ENCODE data around the gene NTN1. TPM values are rescaled to one million over a fixed set of nuclear protein-coding genes. Genes with fewer than 3 reads are reported as not detected.
"Not testable (repeated sequence)": the region's sequence is repeated elsewhere in the genome, so short reads cannot be mapped to it uniquely, and the experiment has no call there.

Gene NTN1
- total RNA-seq, 5 donors from 2014 or later (not counting 1 experiment from before 2014, with no cell fraction given): 0.07 to 0.15 (median 0.12) TPM; not detected in 1

DNA sequence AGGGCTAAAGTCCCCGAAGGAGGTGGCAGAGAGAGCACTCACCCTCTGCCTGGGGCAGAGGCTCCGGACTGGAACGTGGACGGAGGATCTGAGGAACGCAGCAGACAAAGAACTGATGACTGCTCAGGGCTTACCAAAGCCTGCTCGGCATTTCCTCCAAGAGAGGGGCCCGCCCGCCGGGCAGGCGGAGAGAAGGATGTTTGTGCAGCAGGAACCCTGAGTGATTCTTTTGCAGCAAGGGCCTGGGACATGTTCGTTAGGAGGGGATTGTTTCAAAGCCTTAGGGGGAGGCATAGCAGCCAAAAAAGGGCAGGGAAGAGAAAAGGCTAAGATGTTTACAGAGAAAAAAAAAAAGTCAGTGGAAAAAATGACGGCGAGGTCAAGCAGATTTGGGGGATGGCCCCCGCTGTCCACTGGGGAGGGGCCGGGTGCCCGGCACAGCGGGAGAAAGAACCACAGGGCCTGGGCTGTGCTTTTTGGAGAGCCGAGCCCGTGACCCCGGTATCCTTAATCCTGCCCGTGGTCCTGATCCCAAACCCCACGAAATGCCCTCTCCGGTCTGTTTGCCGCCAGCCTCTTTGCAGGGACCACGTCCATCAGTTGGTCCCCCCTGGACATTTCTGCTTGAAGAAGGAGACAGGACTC lies 129.3 kb downstream of the NTN1 start:
- POLR2A ChIA-PET: no interaction called here
- no peak for DNase-seq
- H3K4me3 ChIP-seq (ENCODE audit: control insufficient read depth in 1 of 2, extremely low read depth in 1 of 2, low read length in 1 of 2): no peak overlapping the region

DNA sequence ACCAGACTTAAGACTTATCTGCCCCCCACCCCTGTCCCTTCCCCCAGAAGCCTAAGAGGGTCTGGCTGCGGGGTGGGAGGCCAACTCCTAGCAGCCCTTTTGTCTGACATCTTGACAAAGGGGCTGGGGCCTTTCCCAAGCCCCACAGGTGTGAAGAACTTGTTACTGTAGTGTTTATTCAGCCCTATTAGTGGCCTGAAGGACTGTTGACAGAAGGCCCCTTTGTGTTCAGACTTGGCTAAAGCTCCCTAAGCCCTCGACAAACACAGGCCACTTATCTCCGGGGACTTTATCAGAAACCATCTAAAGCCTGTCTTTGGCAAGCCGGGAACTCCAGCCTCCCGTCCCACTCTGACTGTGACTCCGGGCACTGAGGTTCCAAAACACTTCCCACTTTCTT lies 129.8 kb downstream of the NTN1 start:
- 92% methylated on average over 2 of the region's 6 CpGs for WGBS (ENCODE audit: insufficient coverage)
- Mint-ChIP-seq H3K4me1 (no peaks in the 10 kb centered on the region), H3K36me3 (no peaks in the 10 kb centered on the region)

More for the DNA sequence above, 129.3 kb downstream of the NTN1 start:
- no peak for ATAC-seq (replicated peaks in 1 of 4)
- H3K27me3 ChIP-seq (replicated peaks in 1 of 2; ENCODE audit: control insufficient read depth in 2 of 2, extremely low read depth in 1 of 2, insufficient read depth in 2 of 2, low read length in 1 of 2): peaks cover 0 to 6% of the 10 kb centered on the region in 2 experiments
- H3K4me1 ChIP-seq (ENCODE audit: control insufficient read depth in 1 of 2, extremely low read depth in 1 of 2, insufficient read depth in 2 of 2, low read length in 2 of 2): no peaks in the 10 kb centered on the region
- CTCF ChIA-PET: no interaction called here
- H3K36me3 Mint-ChIP-seq: no peaks in the 10 kb centered on the region
- no peak overlapping the region for H3K27ac ChIP-seq (ENCODE audit: low read length)
- no peak overlapping the region for H3K4me3 Mint-ChIP-seq
- no peaks in the 10 kb centered on the region for H3K9me3 ChIP-seq
- no peaks in the 10 kb centered on the region for H3K9me3 Mint-ChIP-seq
- no peaks in the 10 kb centered on the region for H3K36me3 ChIP-seq (ENCODE audit: control insufficient read depth in 2 of 2, extremely low read depth in 1 of 2, insufficient read depth in 1 of 2, low read length in 1 of 2)
- peaks cover 16 to 19% of the 10 kb centered on the region in 2 donors for H3K27me3 Mint-ChIP-seq
- 78% methylated on average over 22 of the region's 25 CpGs for WGBS (ENCODE audit: insufficient coverage)
- H3K27ac Mint-ChIP-seq: no peak overlapping the region
- H3K4me1 Mint-ChIP-seq: no peaks in the 10 kb centered on the region

DNA sequence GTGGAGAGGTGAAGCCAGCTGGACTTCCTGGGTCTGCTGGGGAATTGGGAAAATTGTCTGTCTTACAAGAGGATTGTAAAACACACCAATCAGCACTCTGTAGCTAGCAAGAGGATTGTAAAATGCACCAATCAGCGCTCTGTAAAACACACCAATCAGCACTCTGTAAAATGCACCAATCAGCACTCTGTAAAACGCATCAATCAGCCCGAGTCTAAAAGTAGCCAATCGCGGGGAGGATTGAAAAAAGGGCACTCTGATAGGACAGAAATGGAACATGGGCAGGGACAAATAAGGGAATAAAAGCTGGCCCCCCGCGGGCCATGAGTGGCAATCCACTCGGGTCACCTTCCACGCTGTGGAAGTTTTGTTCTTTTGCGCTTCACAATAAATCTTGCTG lies 130.4 kb downstream of the NTN1 start:
- H3K27ac ChIP-seq (ENCODE audit: low read length); DNase-seq; CTCF ChIA-PET; H3K9me3 Mint-ChIP-seq; H3K4me3 ChIP-seq (ENCODE audit: control insufficient read depth in 1 of 2, extremely low read depth in 1 of 2, low read length in 1 of 2); H3K9me3 ChIP-seq; H3K36me3 ChIP-seq (ENCODE audit: control insufficient read depth in 2 of 2, extremely low read depth in 1 of 2, insufficient read depth in 1 of 2, low read length in 1 of 2); H3K4me1 ChIP-seq (ENCODE audit: control insufficient read depth in 1 of 2, extremely low read depth in 1 of 2, insufficient read depth in 2 of 2, low read length in 2 of 2); H3K4me3 Mint-ChIP-seq; POLR2A ChIA-PET; H3K27ac Mint-ChIP-seq; H3K4me1 Mint-ChIP-seq; H3K36me3 Mint-ChIP-seq; ATAC-seq (replicated peaks in 1 of 4): not testable (repeated sequence)
- H3K27me3 Mint-ChIP-seq: peaks cover 16 to 17% of the 10 kb centered on the region in 2 donors
- 93% methylated on average over 7 of the region's 10 CpGs for WGBS (ENCODE audit: insufficient coverage)
- peaks cover 0 to 11% of the 10 kb centered on the region in 2 experiments for H3K27me3 ChIP-seq (replicated peaks in 1 of 2; ENCODE audit: control insufficient read depth in 2 of 2, extremely low read depth in 1 of 2, insufficient read depth in 2 of 2, low read length in 1 of 2)

More for the DNA sequence above, 129.8 kb downstream of the NTN1 start:
- Histone ChIP-seq H3K27ac (ENCODE audit: low read length) (no peak overlapping the region), H3K4me3 (ENCODE audit: control insufficient read depth in 1 of 2, extremely low read depth in 1 of 2, low read length in 1 of 2) (no peak overlapping the region), H3K4me1 (ENCODE audit: control insufficient read depth in 1 of 2, extremely low read depth in 1 of 2, insufficient read depth in 2 of 2, low read length in 2 of 2) (no peaks in the 10 kb centered on the region), H3K9me3 (no peaks in the 10 kb centered on the region), H3K27me3 (replicated peaks in 1 of 2; ENCODE audit: control insufficient read depth in 2 of 2, extremely low read depth in 1 of 2, insufficient read depth in 2 of 2, low read length in 1 of 2) (peaks cover 0 to 10% of the 10 kb centered on the region in 2 experiments), H3K36me3 (ENCODE audit: control insufficient read depth in 2 of 2, extremely low read depth in 1 of 2, insufficient read depth in 1 of 2, low read length in 1 of 2) (no peaks in the 10 kb centered on the region)
- ChIA-PET POLR2A (no interaction called here), CTCF (no interaction called here)
- H3K27ac Mint-ChIP-seq: no peak overlapping the region
- no peaks in the 10 kb centered on the region for H3K9me3 Mint-ChIP-seq
- H3K4me3 Mint-ChIP-seq: no peak overlapping the region
- DNase-seq (no peak), ATAC-seq (replicated peaks in 1 of 4) (no peak)
- H3K27me3 Mint-ChIP-seq: peaks cover 16 to 17% of the 10 kb centered on the region in 2 donors

DNA sequence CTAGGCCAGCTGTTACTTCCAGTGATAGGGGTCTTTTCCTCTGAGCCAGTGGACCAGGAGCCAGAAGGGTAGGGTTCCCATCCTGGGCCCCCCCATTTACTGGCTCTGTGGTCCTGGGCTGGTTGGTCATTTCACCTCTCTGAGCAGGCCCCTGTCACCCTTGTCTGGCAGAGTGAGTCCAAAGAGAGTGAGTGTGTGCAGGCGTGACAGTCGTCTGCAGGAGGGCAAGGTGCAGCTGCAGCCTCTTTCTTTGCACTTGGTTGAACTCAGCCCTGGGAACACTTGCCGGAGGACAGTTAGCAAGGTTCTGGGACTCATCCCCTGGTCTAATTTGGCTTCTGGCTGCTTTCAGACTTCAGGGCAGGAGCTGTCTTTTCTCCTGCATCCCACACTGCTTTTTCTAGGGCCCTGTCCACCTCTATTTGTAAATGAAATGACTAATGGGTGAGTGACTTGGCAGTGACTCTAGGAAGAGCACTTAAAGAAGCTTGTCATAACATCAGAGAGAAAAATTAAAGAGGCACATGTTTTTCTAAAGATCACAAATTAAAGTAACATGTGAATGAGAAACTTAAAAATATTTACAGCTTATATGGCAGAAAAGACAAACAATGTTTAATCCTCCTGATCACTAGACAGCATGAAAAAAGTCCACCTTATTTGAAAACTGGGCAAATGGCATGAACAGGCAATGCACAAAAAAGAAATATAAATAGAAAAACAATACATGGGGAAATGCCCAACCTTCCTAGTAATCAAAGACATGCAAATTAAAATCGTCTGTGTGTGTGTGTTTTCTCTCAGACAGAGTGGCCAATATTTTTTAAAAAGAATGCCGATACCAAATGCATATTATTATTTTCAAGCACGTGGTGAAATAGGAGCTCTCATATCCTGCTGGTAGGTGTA lies 137.5 kb downstream of the NTN1 start:
- no peaks in the 10 kb centered on the region for H3K4me1 ChIP-seq (ENCODE audit: control insufficient read depth in 1 of 2, extremely low read depth in 1 of 2, insufficient read depth in 2 of 2, low read length in 2 of 2)
- no peaks in the 10 kb centered on the region for H3K36me3 Mint-ChIP-seq

DNA sequence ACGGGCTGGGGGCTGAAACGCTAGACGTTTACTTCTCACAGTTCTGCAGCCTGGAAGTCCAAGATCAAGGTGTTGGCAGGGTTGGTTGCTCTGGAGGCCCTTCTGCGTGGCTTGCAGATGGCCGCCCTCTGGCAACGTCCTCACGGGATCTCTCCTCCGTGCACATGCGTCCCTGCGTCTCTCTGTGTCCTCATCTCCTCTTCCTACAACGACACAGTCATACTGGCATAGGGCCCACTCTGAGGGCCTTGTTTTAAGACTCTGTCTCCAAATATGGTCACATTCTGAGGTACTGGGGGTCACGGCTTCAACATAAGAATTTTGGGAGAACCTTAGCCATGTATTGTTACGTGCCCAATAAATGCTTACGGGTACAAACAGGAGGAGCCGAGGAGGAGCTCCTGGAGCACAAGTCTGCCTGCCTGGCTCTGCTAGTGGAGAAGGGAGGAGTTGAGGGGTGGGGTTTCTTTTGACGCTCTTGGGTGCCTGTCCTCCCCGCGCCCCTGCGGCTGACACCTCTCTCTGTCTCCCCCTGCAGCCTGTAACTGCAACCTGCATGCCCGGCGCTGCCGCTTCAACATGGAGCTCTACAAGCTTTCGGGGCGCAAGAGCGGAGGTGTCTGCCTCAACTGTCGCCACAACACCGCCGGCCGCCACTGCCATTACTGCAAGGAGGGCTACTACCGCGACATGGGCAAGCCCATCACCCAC lies 141.1 kb downstream of the NTN1 start:
- 92% methylated on average over 30 of the region's 31 CpGs for WGBS (ENCODE audit: insufficient coverage)
- Mint-ChIP-seq H3K4me1 (no peaks in the 10 kb centered on the region), H3K27ac (no peak overlapping the region), H3K36me3 (no peaks in the 10 kb centered on the region), H3K4me3 (no peak overlapping the region), H3K9me3 (peaks cover 0 to 7% (median 0%) of the 10 kb centered on the region in 3 donors), H3K27me3 (peaks cover 0 to 9% of the 10 kb centered on the region in 2 donors)
- Histone ChIP-seq H3K4me3 (ENCODE audit: control insufficient read depth in 1 of 2, extremely low read depth in 1 of 2, low read length in 1 of 2) (no peak overlapping the region), H3K9me3 (no peaks in the 10 kb centered on the region), H3K36me3 (ENCODE audit: control insufficient read depth in 2 of 2, extremely low read depth in 1 of 2, insufficient read depth in 1 of 2, low read length in 1 of 2) (no peaks in the 10 kb centered on the region), H3K27ac (ENCODE audit: low read length) (no peak overlapping the region), H3K4me1 (ENCODE audit: control insufficient read depth in 1 of 2, extremely low read depth in 1 of 2, insufficient read depth in 2 of 2, low read length in 2 of 2) (no peaks in the 10 kb centered on the region), H3K27me3 (replicated peaks in 1 of 2; ENCODE audit: control insufficient read depth in 2 of 2, extremely low read depth in 1 of 2, insufficient read depth in 2 of 2, low read length in 1 of 2) (peaks cover 0 to 9% of the 10 kb centered on the region in 2 experiments)
- ChIA-PET POLR2A (no interaction called here), CTCF (no interaction called here)
- no peak for DNase-seq
- ATAC-seq (replicated peaks in 1 of 4): no peak

More for the DNA sequence above, 137.5 kb downstream of the NTN1 start:
- ATAC-seq (replicated peaks in 1 of 4) (no peak), DNase-seq (no peak)
- H3K36me3 ChIP-seq (ENCODE audit: control insufficient read depth in 2 of 2, extremely low read depth in 1 of 2, insufficient read depth in 1 of 2, low read length in 1 of 2): no peaks in the 10 kb centered on the region
- no peaks in the 10 kb centered on the region for H3K9me3 ChIP-seq
- no peak overlapping the region for H3K4me3 ChIP-seq (ENCODE audit: control insufficient read depth in 1 of 2, extremely low read depth in 1 of 2, low read length in 1 of 2)
- WGBS (ENCODE audit: insufficient coverage): 79% methylated on average over 2 of the region's 6 CpGs
- H3K27ac ChIP-seq (ENCODE audit: low read length): no peak overlapping the region
- peaks cover 4 to 9% of the 10 kb centered on the region in 2 donors for H3K27me3 Mint-ChIP-seq
- H3K27ac Mint-ChIP-seq: no peak overlapping the region
- ChIA-PET POLR2A (no interaction called here), CTCF (no interaction called here)
- H3K4me1 Mint-ChIP-seq: no peaks in the 10 kb centered on the region
- no peak overlapping the region for H3K4me3 Mint-ChIP-seq
- peaks cover 0 to 7% (median 0%) of the 10 kb centered on the region in 3 donors for H3K9me3 Mint-ChIP-seq
- peaks cover 0 to 14% of the 10 kb centered on the region in 2 experiments for H3K27me3 ChIP-seq (replicated peaks in 1 of 2; ENCODE audit: control insufficient read depth in 2 of 2, extremely low read depth in 1 of 2, insufficient read depth in 2 of 2, low read length in 1 of 2)

DNA sequence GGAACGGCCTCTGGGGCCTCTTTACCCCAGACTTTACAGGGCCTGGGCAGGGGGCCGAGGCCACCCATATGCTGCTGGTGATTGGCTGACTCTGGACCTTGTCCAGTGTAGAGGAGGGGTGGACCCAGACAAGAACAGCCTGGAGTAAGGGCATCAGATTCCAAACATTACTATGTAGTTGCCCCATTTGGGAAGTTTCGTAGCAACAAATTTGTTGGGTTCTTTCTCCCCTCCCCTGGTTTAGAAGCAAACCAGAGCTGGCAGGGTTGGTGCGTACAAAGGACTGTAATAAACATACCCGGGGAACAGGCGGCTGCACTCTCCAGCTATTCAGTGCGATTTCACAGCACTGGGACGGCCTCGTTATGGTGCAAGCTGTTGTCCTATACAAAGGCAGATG lies 145.5 kb downstream of the NTN1 start:
- peaks cover 0 to 22% of the 10 kb centered on the region in 2 experiments for H3K27me3 ChIP-seq (replicated peaks in 1 of 2; ENCODE audit: control insufficient read depth in 2 of 2, extremely low read depth in 1 of 2, insufficient read depth in 2 of 2, low read length in 1 of 2)
- ATAC-seq (replicated peaks in 1 of 4) (no peak), DNase-seq (no peak)
- H3K9me3 Mint-ChIP-seq: no peaks in the 10 kb centered on the region
- POLR2A ChIA-PET: no interaction called here
- H3K4me1 ChIP-seq (ENCODE audit: control insufficient read depth in 1 of 2, extremely low read depth in 1 of 2, insufficient read depth in 2 of 2, low read length in 2 of 2): no peaks in the 10 kb centered on the region
- H3K36me3 ChIP-seq (ENCODE audit: control insufficient read depth in 2 of 2, extremely low read depth in 1 of 2, insufficient read depth in 1 of 2, low read length in 1 of 2): no peaks in the 10 kb centered on the region
- CTCF ChIA-PET: no interaction called here
- H3K4me3 ChIP-seq (ENCODE audit: control insufficient read depth in 1 of 2, extremely low read depth in 1 of 2, low read length in 1 of 2): no peak overlapping the region
- H3K4me1 Mint-ChIP-seq: peaks cover 0 to 9% (median 2%) of the 10 kb centered on the region in 3 donors
- no peak overlapping the region for H3K27ac Mint-ChIP-seq
- H3K4me3 Mint-ChIP-seq: no peak overlapping the region
- 81% methylated on average over 6 of the region's 9 CpGs for WGBS (ENCODE audit: insufficient coverage)
- peaks cover 6 to 9% of the 10 kb centered on the region in 2 donors for H3K27me3 Mint-ChIP-seq
- H3K27ac ChIP-seq (ENCODE audit: low read length): no peak overlapping the region
- no peaks in the 10 kb centered on the region for H3K9me3 ChIP-seq
- no peaks in the 10 kb centered on the region for H3K36me3 Mint-ChIP-seq

Data from T-cell (primary cell).